H9 (cell line): Measurements from ENCODE around the gene JARID2. TPM values are rescaled to one million over a fixed set of nuclear protein-coding genes. Genes with fewer than 3 reads are reported as not detected.

Experiments
- DNase-seq: peaks from one replicate; pipeline ENCODE4 v3.0.0-alpha.2; 2017
- H2AFZ ChIP-seq: one replicate; pipeline ENCODE4 v1.6.1; 2013; ENCODE audit warnings: mild to moderate bottlenecking, low read length, control low read depth, moderate library complexity
- H2AK5ac ChIP-seq: 2 replicates; pipeline ENCODE4 v1.6.1; 2013; ENCODE audit warnings: low read length, control low read depth, mixed read lengths; ENCODE audit not compliant: insufficient read length
- H2BK120ac ChIP-seq: one replicate; pipeline ENCODE4 v1.6.1; 2013; ENCODE audit warnings: low read depth, mild to moderate bottlenecking, low read length, control low read depth, inconsistent platforms; ENCODE audit not compliant: poor library complexity, severe bottlenecking
- H2BK12ac ChIP-seq: 2 replicates; pipeline ENCODE4 v1.6.1; 2013; ENCODE audit warnings: low read length, control low read depth, mixed read lengths, low read depth; ENCODE audit not compliant: insufficient read length
- H2BK15ac ChIP-seq: 2 replicates; pipeline ENCODE4 v1.6.1; 2013; ENCODE audit warnings: low read depth, low read length, control low read depth
- H2BK20ac ChIP-seq: one replicate; pipeline ENCODE4 v1.6.1; 2013; ENCODE audit warnings: low read depth, mild to moderate bottlenecking, low read length, control low read depth, inconsistent platforms; ENCODE audit not compliant: poor library complexity, severe bottlenecking
- H2BK5ac ChIP-seq: 2 replicates; pipeline ENCODE4 v1.6.1; 2013; ENCODE audit warnings: low read length, control low read depth, mixed read lengths; ENCODE audit not compliant: insufficient read length
- H3K14ac ChIP-seq: 2 replicates; pipeline ENCODE4 v1.6.1; 2013; ENCODE audit warnings: low read length, control low read depth; ENCODE audit not compliant: insufficient read depth
- H3K18ac ChIP-seq: 2 replicates; pipeline ENCODE4 v1.6.1; 2013; ENCODE audit warnings: low read depth, mild to moderate bottlenecking, mixed read lengths, low read length, control low read depth; ENCODE audit not compliant: insufficient read length
- H3K23ac ChIP-seq: 2 replicates; pipeline ENCODE4 v1.6.1; 2013; ENCODE audit warnings: low read length, control low read depth, mixed read lengths, low read depth; ENCODE audit not compliant: insufficient read length
- H3K23me2 ChIP-seq: 2 replicates; pipeline ENCODE4 v1.6.1; 2013; ENCODE audit warnings: low read depth, mild to moderate bottlenecking, mixed read lengths, low read length, control low read depth; ENCODE audit not compliant: insufficient read length, poor library complexity, severe bottlenecking
- H3K27ac ChIP-seq: 2 replicates; pipeline ENCODE4 v1.5.1; 2013; ENCODE audit warnings: low read length, control low read depth, mixed read lengths, low read depth; ENCODE audit not compliant: insufficient read length
- H3K27me3 ChIP-seq: 2 replicates; pipeline ENCODE4 v1.6.1; 2013; ENCODE audit warnings: low read length, control low read depth, inconsistent platforms; ENCODE audit not compliant: insufficient read depth
- H3K4ac ChIP-seq: 2 replicates; pipeline ENCODE4 v1.6.1; 2013; ENCODE audit warnings: low read depth, mild to moderate bottlenecking, control low read depth, inconsistent platforms, low read length, moderate library complexity
- H3K4me1 ChIP-seq: 2 replicates; pipeline ENCODE4 v1.6.1; 2013; ENCODE audit warnings: low read length, control low read depth, inconsistent platforms; ENCODE audit not compliant: insufficient read depth
- H3K4me2 ChIP-seq: 2 replicates; pipeline ENCODE4 v1.6.1; 2013; ENCODE audit warnings: low read length, control low read depth, mixed read lengths; ENCODE audit not compliant: insufficient read length, insufficient read depth
- H3K56ac ChIP-seq: 2 replicates; pipeline ENCODE4 v1.6.1; 2013; ENCODE audit warnings: low read depth, mild to moderate bottlenecking, mixed read lengths, low read length, control low read depth; ENCODE audit not compliant: insufficient read length
- H3K79me1 ChIP-seq: 2 replicates; pipeline ENCODE4 v1.6.1; 2013; ENCODE audit warnings: low read depth, mild to moderate bottlenecking, moderate library complexity, low read length, control low read depth, inconsistent platforms; ENCODE audit not compliant: insufficient read depth, poor library complexity, severe bottlenecking
- H3K79me2 ChIP-seq: 2 replicates; pipeline ENCODE4 v1.6.1; 2013; ENCODE audit warnings: low read length, control low read depth, inconsistent platforms; ENCODE audit not compliant: insufficient read depth
- H3K9ac ChIP-seq: 2 replicates; pipeline ENCODE4 v1.6.1; 2013; ENCODE audit warnings: low read length, control low read depth, mixed read lengths; ENCODE audit not compliant: insufficient read length; ENCODE audit errors: extremely low read depth
- H3K9me3 ChIP-seq: one replicate; pipeline ENCODE4 v1.6.1; 2013; ENCODE audit warnings: low read depth, low read length, inconsistent platforms; ENCODE audit not compliant: control insufficient read depth
- H3T11ph ChIP-seq: one replicate; pipeline ENCODE4 v1.6.1; 2013; ENCODE audit warnings: mild to moderate bottlenecking, low read length, control low read depth, inconsistent platforms
- H4K20me1 ChIP-seq: one replicate; pipeline ENCODE4 v1.6.1; 2013; ENCODE audit not compliant: control insufficient read depth, insufficient read length, insufficient read depth
- H4K5ac ChIP-seq: 2 replicates; pipeline ENCODE4 v1.6.1; 2013; ENCODE audit warnings: low read depth, mild to moderate bottlenecking, mixed read lengths, low read length, control low read depth; ENCODE audit not compliant: insufficient read length
- H4K8ac ChIP-seq: replicated peaks from 2 replicates; pipeline ENCODE4 v1.6.1; 2013; ENCODE audit warnings: low read length, control low read depth, mixed read lengths, low read depth; ENCODE audit not compliant: insufficient read length
- H4K91ac ChIP-seq: 2 replicates; pipeline ENCODE4 v1.6.1; 2013; ENCODE audit warnings: low read depth, mild to moderate bottlenecking, moderate library complexity, mixed read lengths, low read length, control low read depth; ENCODE audit not compliant: insufficient read length
- H3K27ac Mint-ChIP-seq, 3 experiments: 2 replicates in 2 of 3; 3 replicates in 1 of 3; pipeline ENCODE4 v1.8.0; 2020 to 2021; ENCODE audit warnings: mixed read lengths in 3 of 3, mild to moderate bottlenecking in 1 of 3, moderate library complexity in 1 of 3
- H3K27me3 Mint-ChIP-seq: 2 replicates; pipeline ENCODE4 v1.8.0; 2021; ENCODE audit warnings: low read depth, mild to moderate bottlenecking, moderate library complexity, mixed read lengths
- H3K36me3 Mint-ChIP-seq, 3 experiments: 2 replicates in 2 of 3; 3 replicates in 1 of 3; pipeline ENCODE4 v1.8.0; 2020 to 2021; ENCODE audit warnings: low read depth in 3 of 3, mixed read lengths in 3 of 3; ENCODE audit not compliant: insufficient read depth in 1 of 3
- H3K4me1 Mint-ChIP-seq, 2 experiments: 2 replicates each; pipeline ENCODE4 v1.8.0; 2020; ENCODE audit warnings: mixed read lengths in 2 of 2
- H3K4me3 Mint-ChIP-seq, 2 experiments: 2 replicates in 1 of 2; 3 replicates in 1 of 2; pipeline ENCODE4 v1.8.0; 2020 to 2021; ENCODE audit warnings: mild to moderate bottlenecking in 2 of 2, mixed read lengths in 2 of 2, moderate library complexity in 1 of 2
- H3K9me3 Mint-ChIP-seq, 2 experiments: 2 replicates in 1 of 2; 3 replicates in 1 of 2; pipeline ENCODE4 v1.8.0; 2020; ENCODE audit warnings: mild to moderate bottlenecking in 2 of 2, mixed read lengths in 2 of 2, moderate library complexity in 1 of 2
- WGBS: extraction: QIAGEN DNeasy Blood & Tissue Kit; methylation state at CpG from one replicate; pipeline ENCODE4 v1.1.7; 2013; ENCODE audit warnings: missing lambda C conversion rate, low lambda C conversion rate, mixed read lengths; ENCODE audit not compliant: insufficient read length; ENCODE audit errors: extremely low coverage; 5-methylcytosine and 5-hydroxymethylcytosine counted together
- total RNA-seq: library from RNA; stranded (reverse); gene quantifications from 2 replicates; pipeline ENCODE4 v1.2.1, GENCODE V29; 2021
- TF ChIP-seq, protein P1 (sequence below): fragments of 200-600 bp; sonication (generic); conservative IDR thresholded peaks from 3 replicates; pipeline ENCODE4 v1.8.0; 2021; ENCODE audit warnings: antibody characterized with exemption, mild to moderate bottlenecking

JARID2 gene
- total RNA-seq, 1 experiment from 2014 or later, result 174 TPM

- Histone ChIP-seq H2BK12ac (no peak overlapping the region), H2BK120ac (no peak overlapping the region), H3K79me2 (peaks cover 91% of the 10 kb centered on the region), H3K27ac (no peak overlapping the region), H3K9ac (no peak overlapping the region), H3K4ac (no peak overlapping the region), H3K9me3 (no peaks in the 10 kb centered on the region), H3K79me1 (no peaks in the 10 kb centered on the region), H3K23me2 (no peaks in the 10 kb centered on the region), H4K91ac (no peak overlapping the region), H3T11ph (no peak overlapping the region), H2BK20ac (no peak overlapping the region), H3K4me1 (peaks cover 17% of the 10 kb centered on the region; the same call in 1 of the 2 replicates), H4K20me1 (no peaks in the 10 kb centered on the region), H2BK5ac (no peak overlapping the region), H3K23ac (no peak overlapping the region), H3K14ac (no peak overlapping the region), H3K4me2 (peak overlapping the region; percentile 7), H3K56ac (no peak overlapping the region), H4K8ac (no peak overlapping the region), H2BK15ac (no peak overlapping the region), H2AFZ (no peak overlapping the region), H3K27me3 (no peaks in the 10 kb centered on the region), H2AK5ac (no peak overlapping the region), H4K5ac (no peak overlapping the region), H3K18ac (no peak overlapping the region)
- H3K36me3 Mint-ChIP-seq, result peaks cover 0 to 18% (median 8%) of the 10 kb centered on the region in 3 experiments; a peak in 4 of 7 replicates
- TF ChIP-seq, protein P1, sequence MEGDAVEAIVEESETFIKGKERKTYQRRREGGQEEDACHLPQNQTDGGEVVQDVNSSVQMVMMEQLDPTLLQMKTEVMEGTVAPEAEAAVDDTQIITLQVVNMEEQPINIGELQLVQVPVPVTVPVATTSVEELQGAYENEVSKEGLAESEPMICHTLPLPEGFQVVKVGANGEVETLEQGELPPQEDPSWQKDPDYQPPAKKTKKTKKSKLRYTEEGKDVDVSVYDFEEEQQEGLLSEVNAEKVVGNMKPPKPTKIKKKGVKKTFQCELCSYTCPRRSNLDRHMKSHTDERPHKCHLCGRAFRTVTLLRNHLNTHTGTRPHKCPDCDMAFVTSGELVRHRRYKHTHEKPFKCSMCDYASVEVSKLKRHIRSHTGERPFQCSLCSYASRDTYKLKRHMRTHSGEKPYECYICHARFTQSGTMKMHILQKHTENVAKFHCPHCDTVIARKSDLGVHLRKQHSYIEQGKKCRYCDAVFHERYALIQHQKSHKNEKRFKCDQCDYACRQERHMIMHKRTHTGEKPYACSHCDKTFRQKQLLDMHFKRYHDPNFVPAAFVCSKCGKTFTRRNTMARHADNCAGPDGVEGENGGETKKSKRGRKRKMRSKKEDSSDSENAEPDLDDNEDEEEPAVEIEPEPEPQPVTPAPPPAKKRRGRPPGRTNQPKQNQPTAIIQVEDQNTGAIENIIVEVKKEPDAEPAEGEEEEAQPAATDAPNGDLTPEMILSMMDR, result no peak
- no peaks in the 10 kb centered on the region for H3K27me3 Mint-ChIP-seq
- WGBS, result no CpG with 5 or more reads among the region's 8 CpGs
- peak overlapping the region; percentile 0 to 77 (median 63); a peak in 6 of 7 replicates for H3K27ac Mint-ChIP-seq
- DNase-seq, result no peak
- no peaks in the 10 kb centered on the region for H3K9me3 Mint-ChIP-seq
- no peak overlapping the region for H3K4me3 Mint-ChIP-seq
- peaks cover 62 to 65% of the 10 kb centered on the region in 2 experiments for H3K4me1 Mint-ChIP-seq
Observed at GRCh38 chr6:15299430-15300131, 53.7 kb downstream of the JARID2 start.
